DMS53 treated with DMSO at 0.1 percent for 48 hours (cell line): ENCODE measurements around the gene FNIP1.
"Not testable (repeated sequence)": the region's sequence is repeated elsewhere in the genome, so short reads cannot be mapped to it uniquely, and the experiment has no call there.

ENCODE experiments used
- DNase-seq: peaks from one replicate; lab custom pipeline; 2025; ENCODE audit not compliant: unreplicated experiment; lab: John Stamatoyannopoulos, UW

FNIP1 gene

DNA sequence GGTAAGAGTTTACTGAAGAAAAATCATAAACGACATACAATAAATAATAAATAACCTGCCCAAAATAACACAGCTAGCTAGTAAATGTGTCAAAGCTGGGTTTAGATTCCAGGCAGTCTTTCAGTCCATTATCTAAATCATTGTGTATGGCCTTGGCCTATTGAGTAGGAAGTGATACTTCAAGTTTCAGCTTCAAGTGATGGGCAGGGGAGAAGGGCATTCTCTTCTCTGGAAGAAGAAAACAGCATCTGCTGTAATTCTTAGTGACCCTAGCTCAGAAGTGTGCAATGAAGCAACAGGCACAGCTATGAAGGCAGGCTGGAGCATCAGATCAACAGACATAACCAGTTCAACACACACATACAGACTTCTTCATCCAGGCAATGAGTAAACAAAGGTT lies 42.5 kb downstream of the FNIP1 start:
- DNase-seq = no peak

GRCh38 chr5:131751506-131751905 lies 45.3 kb downstream of the FNIP1 start:
- DNase-seq = no peak

- no peak for DNase-seq
These were observed 46.9 kb downstream of the FNIP1 start for GRCh38 chr5:131749723-131750470.

GRCh38 chr5:131749138-131749537 lies 47.7 kb downstream of the FNIP1 start:
- no peak for DNase-seq

DNA sequence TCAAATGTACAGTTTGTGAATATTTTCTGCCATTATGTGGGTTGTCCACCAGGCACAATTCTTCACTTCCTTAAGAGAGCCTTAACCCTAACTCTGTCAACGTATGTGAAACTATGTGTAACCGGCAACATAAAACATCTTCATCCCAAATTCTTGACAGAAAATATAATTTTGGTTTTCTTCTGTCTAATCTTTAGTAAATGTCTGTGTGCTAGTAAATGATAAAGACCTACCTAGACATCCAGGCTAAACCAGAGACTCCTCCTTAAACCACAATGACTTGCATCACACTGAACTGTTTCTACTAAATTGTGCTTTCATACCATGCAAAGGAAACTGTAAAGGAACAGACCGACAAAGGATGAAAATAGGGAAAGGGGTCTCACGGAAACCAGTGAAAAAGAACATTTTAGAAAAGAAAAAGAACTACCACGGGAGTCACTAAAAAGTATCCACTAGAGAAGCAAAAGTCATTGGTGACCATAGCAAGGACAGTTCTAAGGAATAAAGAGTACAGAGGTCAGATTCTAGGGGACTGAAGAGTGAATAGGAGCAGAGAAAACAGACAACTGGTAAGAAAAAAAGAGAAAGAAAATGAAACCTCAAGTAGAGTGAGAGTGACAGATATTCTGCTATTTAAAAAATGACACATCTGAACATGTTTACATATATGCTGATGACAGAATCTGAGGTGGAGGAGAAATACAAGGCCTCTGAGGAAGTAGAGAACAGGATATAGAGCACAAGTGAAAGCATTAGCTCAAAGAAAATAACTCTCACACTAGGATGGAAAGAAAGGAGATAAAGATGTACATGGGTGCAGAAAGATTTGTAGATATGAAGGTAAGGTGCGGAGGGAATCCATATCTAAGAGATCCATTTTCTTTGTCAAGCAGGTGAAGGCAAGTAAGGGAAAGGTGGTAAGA lies 49.4 kb downstream of the FNIP1 start:
- DNase-seq = no peak

DNA sequence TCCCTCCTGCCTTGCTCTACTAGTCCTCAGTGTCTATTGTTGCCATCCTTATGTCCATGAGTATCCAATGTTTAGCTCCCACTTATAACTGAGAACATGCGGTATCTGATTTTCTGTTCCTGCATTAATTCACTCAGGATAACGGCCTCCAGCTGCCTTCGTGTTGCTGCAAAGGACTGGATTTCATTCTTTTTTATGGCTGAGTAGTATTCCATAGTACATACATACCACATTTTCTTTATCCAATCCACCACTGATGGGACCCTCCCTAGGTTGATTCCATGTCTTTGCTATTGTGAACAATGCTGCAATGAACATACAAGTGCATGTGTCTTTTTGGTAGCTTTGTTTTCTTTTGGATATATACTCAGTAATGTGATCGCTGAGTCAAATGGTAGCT lies 50.4 kb downstream of the FNIP1 start:
- no peak for DNase-seq

DNA sequence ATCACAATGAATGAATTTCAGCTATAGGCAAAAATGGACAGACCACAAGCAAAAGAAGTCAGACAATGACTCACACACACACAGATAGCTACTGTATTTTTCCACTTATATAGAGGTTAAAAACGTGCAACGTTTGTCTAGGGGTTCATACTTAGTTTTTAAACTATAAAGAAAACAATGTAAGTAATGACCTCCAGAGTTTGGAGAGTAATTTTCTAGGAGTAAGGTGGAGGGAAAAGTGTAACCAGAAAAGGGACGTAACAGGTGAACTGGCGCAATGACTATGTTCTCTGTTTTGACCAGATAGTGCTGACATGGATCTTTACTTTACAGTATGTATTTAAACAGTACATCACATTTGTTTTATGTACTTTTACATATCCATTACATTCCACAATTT lies 51.1 kb downstream of the FNIP1 start:
- no peak for DNase-seq

DNA sequence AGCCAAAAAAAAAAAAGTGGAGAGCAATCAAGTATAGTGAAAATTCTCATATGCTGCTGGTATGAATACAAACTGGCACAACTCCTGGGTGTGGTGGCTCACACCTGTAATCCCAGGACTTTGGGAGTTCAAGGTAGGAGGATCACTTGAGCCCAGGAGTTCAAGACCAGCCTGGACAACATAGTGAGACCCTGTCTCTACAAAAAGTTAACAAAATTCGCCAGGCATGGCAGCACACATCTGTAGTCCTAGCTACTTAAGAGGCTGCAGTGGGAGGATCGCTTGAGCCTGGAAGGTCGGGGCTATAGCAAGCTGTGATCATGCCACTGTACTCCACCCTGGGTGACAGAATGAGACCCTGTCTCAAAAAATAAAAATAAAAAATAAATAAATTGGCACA lies 51.7 kb downstream of the FNIP1 start:
- DNase-seq = no peak

- no peak for DNase-seq
These were observed 56.3 kb downstream of the FNIP1 start for GRCh38 chr5:131740477-131740876.

GRCh38 chr5:131735393-131735792 lies 61.4 kb downstream of the FNIP1 start:
- no peak for DNase-seq

GRCh38 chr5:131734939-131735338 lies 61.9 kb downstream of the FNIP1 start:
- not testable (repeated sequence) for DNase-seq

DNA sequence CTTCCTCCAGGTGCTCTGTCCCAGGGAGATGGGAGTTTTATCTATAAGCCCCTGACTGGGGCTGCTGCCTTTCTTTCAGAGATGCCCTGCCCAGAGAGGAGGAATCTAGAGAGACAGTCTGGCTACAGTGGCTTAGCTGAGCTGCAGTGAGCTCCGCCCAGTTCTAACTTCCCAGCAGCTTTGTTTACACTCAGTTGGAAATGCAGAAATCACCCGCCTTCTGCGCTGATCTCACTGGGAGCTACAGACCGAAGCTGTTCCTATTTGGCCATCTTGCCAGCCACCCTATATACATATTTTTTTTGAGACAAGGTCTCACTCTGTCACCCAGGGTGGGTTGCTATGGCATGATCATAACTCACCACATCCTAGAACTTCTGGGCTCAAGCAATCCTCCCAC lies 67.5 kb downstream of the FNIP1 start:
- DNase-seq = not testable (repeated sequence)

DNA sequence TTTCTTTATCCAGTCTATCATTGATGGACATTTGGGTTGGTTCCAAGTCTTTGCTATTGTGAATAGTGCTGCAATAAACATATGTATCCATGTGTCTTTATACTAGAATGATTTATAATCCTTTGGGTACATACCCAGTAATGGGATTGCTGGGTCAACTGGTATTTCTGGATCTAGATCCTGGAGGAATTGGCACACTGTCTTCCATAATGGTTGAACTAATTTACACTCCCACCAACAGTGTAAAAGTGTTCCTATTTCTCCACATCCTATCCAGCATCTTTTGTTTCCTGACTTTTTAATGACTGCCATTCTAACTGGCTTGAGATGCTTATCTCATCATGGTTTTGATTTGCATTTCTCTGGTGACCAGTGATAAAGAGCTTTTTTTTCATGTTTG lies 72.7 kb downstream of the FNIP1 start:
- not testable (repeated sequence) for DNase-seq

DNA sequence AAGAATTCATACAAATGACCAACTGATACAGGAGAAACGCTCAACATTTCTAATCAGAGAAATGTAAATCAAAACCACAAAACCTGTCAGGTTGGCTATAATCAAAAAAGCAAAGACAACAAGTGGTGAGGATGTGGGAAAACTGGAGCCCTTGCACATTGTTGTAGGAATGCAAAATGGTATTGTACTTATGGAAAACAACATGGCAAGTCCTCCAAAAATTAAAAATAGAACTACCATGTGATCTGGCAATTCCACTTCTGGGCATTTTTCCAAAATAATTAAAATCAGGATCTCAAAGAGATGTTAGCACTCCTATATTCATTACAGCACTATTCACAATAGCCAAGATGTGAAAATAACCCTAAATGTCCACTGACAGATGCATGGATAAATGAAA lies 76.1 kb downstream of the FNIP1 start:
- no peak for DNase-seq

GRCh38 chr5:131719564-131719963 lies 77.3 kb downstream of the FNIP1 start:
- DNase-seq = no peak

DNA sequence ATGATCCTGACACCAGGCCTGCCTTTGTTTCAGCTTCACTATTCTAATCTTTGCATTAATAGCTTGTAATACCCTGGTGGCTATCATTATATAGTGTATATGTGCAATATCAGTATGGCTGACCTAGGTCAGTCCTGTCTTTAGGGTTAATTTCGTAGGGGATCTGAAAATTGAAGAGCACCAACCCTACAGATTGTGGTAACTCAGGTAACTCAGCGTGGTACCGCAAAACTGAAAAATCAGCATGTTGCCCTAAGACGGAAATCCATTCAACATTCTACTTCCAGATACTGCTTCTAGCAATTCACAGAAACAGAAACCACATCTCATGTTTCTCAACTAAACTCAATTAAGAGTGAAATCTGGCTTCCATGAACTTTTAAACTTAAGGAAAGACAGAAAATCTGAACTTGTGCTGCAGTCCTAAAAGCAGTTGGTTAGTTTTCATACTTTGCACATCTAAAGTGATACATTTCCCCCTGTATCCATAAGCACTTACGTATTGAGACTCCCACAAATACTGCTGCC lies 78.3 kb downstream of the FNIP1 start:
- no peak for DNase-seq

DNA sequence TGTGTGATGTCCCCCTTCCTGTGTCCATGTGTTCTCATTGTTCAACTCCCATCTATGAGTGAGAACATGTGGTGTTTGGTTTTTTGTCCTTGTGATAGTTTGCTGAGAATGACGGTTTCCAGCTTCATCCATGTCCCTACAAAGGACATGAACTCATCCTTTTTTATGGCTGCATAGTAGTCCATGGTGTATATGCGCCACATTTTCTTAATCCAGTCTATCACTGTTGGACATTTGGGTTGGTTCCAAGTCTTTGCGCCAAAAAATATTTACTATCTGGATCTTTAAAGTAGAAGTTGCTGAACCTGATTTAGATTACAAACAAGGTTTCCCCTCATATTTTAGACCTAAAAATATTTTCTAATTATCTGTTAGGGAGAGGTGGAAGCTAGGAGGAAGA lies 79.7 kb downstream of the FNIP1 start:
- DNase-seq = not testable (repeated sequence)

DNA sequence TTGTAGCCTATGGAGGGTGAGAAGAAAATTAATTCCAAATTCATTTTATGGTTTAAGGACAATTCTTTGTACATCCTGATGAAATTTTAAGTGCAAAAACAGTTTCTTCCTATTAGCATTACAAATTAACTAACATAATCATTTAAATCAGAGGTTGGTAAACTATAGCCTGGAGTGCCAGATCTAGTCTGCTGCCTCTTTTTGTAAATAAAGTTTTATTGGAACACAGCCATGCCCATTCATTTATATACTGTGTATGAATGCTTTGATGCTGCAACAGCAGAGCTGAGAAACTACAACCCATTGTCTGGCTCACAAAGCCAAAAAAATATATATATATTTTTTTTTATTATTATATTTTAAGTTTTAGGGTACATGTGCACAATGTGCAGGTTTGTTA lies 80.2 kb downstream of the FNIP1 start:
- DNase-seq = no peak

- no peak for DNase-seq
These were observed 86.4 kb downstream of the FNIP1 start for GRCh38 chr5:131710391-131710790.

GRCh38 chr5:131709043-131709442 lies 87.8 kb downstream of the FNIP1 start:
- no peak for DNase-seq

GRCh38 chr5:131706281-131706680 lies 90.5 kb downstream of the FNIP1 start:
- no peak for DNase-seq

DNA sequence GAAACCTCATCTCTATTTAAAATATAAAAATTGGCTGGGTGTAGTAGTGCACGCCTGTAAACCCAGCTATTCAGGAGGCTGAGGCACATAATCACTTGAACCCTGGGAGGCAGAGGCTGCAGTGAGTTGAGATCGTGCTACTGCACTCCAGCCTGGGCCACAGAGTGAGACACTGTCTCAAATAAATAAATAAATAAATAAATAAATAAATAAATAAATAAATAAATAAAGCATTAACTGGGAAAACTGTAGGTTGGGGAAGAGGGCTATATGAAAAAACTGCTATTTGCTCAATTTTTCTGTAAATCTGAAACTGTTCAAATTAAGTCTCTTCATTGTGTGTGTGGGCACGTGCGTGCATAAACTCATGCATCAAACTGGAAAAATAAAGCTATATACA lies 101.9 kb downstream of the FNIP1 start:
- no peak for DNase-seq
